ENCODE measurements around the gene ARHGEF40. TPM values are rescaled to one million over a fixed set of nuclear protein-coding genes. Genes with fewer than 3 reads are reported as not detected.

Gene ARHGEF40
- total RNA-seq, 4 donors from 2014 or later, result 72.5 to 128 (median 80.9) TPM

GRCh38 chr14:21100931-21101330, 30.8 kb downstream of the ARHGEF40 start, which contains the start of gene TMEM253:
TSS of gene TMEM253 (plus strand) at chr14:21101066. CDS start at chr14:21101344, 278 bp downstream.
- DNase-seq (ENCODE audit: low spot score in 2 of 2), result no peak
- Histone ChIP-seq H3K4me3 (no peak within 1 kb of the TSS), H3K27ac (peak within 1 kb of the TSS in 3 of 4 donors; percentile 87 to 97 (median 95)), H3K9me3 (no peaks in the 10 kb centered on the region), H3K36me3 (no peaks in the 10 kb centered on the region), H3K4me1 (peaks cover 0 to 63% (median 33%) of the 10 kb centered on the region in 4 donors), H3K27me3 (no peaks in the 10 kb centered on the region)
- 77 to 80% methylated on average over 5 of the region's 5 CpGs for WGBS, 2 donors
- TF ChIP-seq EP300 (IDR thresholded peaks at IDR 0.05) (no peak), POLR2A (IDR thresholded peaks at IDR 0.05) (no peak), CTCF (IDR thresholded peaks at IDR 0.05) (no peak)

- Histone ChIP-seq H3K4me1 (peaks cover 0 to 63% (median 41%) of the 10 kb centered on the region in 4 donors), H3K9me3 (no peaks in the 10 kb centered on the region), H3K27ac (peak overlapping the region in 1 of 4 donors; percentile 66), H3K36me3 (no peaks in the 10 kb centered on the region), H3K27me3 (no peaks in the 10 kb centered on the region), H3K4me3 (no peak overlapping the region)
- TF ChIP-seq CTCF (IDR thresholded peaks at IDR 0.05) (no peak), EP300 (IDR thresholded peaks at IDR 0.05) (no peak), POLR2A (IDR thresholded peaks at IDR 0.05) (no peak)
- 85% methylated on average over 8 of the region's 8 CpGs for WGBS, 2 donors
- no peak for DNase-seq (ENCODE audit: low spot score in 2 of 2)
These were observed 31.8 kb downstream of the ARHGEF40 start for GRCh38 chr14:21101802-21102413.

- 18 to 20% methylated on average over 9 of the region's 9 CpGs for WGBS, 2 donors
- H3K4me1 ChIP-seq, result peaks cover 0 to 62% (median 44%) of the 10 kb centered on the region in 4 donors
These were observed 32.7 kb downstream of the ARHGEF40 start for GRCh38 chr14:21102521-21103410.

GRCh38 chr14:21103411-21103709, 33.3 kb downstream of the ARHGEF40 start:
- DNase-seq (ENCODE audit: low spot score in 2 of 2), result no peak
- peaks cover 0 to 60% (median 44%) of the 10 kb centered on the region in 4 donors for H3K4me1 ChIP-seq
- H3K27ac ChIP-seq, result peak overlapping the region; percentile 92 to 100 (median 98)
- peak overlapping the region; percentile 64 to 84 (median 68) for H3K4me3 ChIP-seq
- no peaks in the 10 kb centered on the region for H3K27me3 ChIP-seq
- H3K9me3 ChIP-seq, result no peaks in the 10 kb centered on the region
- TF ChIP-seq CTCF (IDR thresholded peaks at IDR 0.05), result no peak
- no peak for TF ChIP-seq POLR2A (IDR thresholded peaks at IDR 0.05)
- no peak for TF ChIP-seq EP300 (IDR thresholded peaks at IDR 0.05)
- WGBS, 2 donors, result 2% methylated on average over 9 of the region's 9 CpGs
- H3K36me3 ChIP-seq, result no peaks in the 10 kb centered on the region

More at GRCh38 chr14:21102521-21103410, 32.7 kb downstream of the ARHGEF40 start:
- TF ChIP-seq CTCF (IDR thresholded peaks at IDR 0.05), result no peak
- no peak for TF ChIP-seq EP300 (IDR thresholded peaks at IDR 0.05)
- no peak for TF ChIP-seq POLR2A (IDR thresholded peaks at IDR 0.05)
- Histone ChIP-seq H3K4me3 (peak overlapping the region; percentile 64 to 84 (median 68)), H3K27ac (peak overlapping the region; percentile 92 to 100 (median 98)), H3K27me3 (no peaks in the 10 kb centered on the region), H3K36me3 (no peaks in the 10 kb centered on the region), H3K9me3 (no peaks in the 10 kb centered on the region)
- DNase-seq (ENCODE audit: low spot score in 2 of 2), result no peak

All from tibial nerve (tissue), 4 donors.